VCaP (cell line): ENCODE data around the gene TMED9.

Source experiments
- H3K27ac ChIP-seq: fragments of 450-650 bp; 2 replicates; pipeline ENCODE4 v1.5.1; 2017
- CTCF ChIP-seq: fragments of 450-650 bp; conservative IDR thresholded peaks from 2 replicates; pipeline ENCODE4 v1.5.1; 2017; ENCODE audit warnings: mild to moderate bottlenecking, moderate library complexity

The TMED9 gene

DNA sequence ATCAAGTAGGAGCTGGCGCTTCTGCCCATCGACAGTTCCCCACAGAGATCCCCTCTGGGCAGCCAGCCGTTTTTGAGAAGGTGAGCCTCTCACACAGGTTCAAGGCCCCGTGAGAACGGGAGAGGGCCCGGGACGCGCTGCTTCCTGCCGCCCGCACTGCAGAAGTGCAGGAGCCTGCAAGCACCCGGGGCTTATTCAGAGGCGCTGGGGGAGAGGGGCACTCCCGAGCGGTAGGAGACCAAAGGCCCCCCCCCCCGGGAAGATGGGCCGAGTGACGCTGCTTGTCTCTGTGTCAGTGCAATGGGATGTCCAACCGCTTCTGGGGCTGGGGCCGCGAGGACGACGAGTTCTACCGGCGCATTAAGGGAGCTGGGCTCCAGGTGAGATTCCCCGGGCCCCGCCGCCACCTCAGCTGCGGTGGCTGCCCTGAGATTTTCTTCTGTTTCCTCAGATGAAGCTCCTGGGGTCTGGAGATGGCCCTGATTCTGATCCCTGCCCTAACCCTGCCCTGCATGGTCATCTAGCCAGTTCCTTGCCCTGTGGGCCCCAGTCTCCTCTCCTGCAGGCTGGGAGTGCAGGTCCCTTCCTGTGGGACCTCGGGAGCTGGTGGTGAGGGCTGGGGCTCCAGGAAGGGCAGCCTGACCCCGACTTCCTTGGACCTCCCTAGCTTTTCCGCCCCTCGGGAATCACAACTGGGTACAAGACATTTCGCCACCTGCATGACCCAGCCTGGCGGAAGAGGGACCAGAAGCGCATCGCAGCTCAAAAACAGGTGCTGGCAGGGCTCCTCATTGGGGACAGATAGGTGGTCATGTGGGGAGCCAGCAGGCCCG is 16.5 kb downstream of the TMED9 start:
- no peak for TF ChIP-seq CTCF
- no peak overlapping the region for H3K27ac ChIP-seq

GRCh38 chr5:177609076-177610059 is 17.4 kb downstream of the TMED9 start:
- no peak for TF ChIP-seq CTCF
- no peak overlapping the region for H3K27ac ChIP-seq

DNA sequence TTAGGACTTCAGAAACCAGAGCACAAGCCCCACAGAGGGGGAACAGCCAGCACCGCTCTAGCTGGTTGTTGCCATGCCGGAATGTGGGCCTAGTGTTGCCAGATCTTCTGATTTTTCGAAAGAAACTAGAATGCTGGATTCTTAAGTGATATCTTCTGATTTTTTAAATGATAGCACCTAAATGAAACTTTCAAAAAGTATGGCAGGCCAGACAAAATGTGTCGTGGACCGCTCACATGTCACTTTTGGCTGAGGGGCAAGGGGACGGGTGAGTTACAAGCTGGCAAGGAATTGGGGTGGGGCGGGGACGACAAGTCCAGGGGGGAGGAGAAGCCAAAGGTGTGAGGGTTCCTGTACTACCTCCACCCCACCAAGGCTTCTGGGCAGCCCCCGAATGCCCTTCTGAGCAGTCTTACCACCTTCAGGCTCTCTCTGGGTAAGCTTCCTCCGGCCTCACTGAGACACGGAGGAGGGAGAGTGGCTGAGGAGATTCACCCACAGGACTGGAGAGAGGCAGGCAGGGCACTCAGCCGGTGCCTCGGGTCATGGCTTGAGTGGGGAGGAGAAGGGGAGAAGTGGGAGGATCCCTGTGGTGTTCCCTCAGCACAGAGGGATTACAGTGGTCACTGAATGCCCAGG is 18.2 kb downstream of the TMED9 start:
- no peak for TF ChIP-seq CTCF
- H3K27ac ChIP-seq = no peak overlapping the region

GRCh38 chr5:177610770-177611445 is 18.9 kb downstream of the TMED9 start:
- no peak overlapping the region for H3K27ac ChIP-seq
- no peak for TF ChIP-seq CTCF

DNA sequence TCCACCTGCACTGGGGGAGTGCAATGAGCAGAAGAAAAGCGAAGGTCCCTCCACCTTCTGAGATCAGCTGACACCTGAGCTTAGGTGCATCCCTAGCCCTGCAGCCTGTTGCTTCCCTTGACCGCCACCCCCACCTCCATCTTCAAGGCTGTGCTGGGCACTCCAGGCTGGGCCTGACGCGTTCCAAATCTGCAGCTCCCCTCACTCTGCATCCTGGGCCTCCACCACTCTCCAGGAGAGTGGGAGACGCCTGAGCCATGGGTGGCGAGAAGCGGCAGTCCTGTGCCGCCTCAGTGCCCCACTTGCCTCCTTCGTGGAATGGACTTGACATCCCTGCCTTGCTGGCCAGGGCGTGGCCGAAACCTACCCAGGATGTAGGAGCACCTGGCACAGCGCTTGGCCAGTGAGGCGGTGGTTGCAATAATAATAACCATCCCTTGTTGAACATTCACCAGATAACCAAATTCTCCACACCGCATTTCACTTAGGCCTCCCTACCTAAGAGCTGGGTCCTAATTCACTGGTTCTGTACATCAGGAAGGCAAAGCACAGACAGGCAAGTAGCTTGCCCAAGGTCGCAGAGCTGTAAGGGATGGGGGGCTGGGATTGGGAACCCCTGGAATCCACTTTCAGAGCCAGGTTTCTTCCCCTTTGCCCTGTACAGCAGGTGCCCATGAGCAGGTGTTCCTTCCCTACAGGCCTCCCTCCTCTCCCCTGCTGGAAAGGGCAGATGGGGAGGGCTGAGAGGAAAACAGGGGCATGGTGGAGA is 19.6 kb downstream of the TMED9 start:
- no peak for TF ChIP-seq CTCF
- H3K27ac ChIP-seq = no peak overlapping the region

GRCh38 chr5:177612215-177612673 is 20.2 kb downstream of the TMED9 start:
- TF ChIP-seq CTCF = no peak
- no peak overlapping the region for H3K27ac ChIP-seq
